HEK293 (cell line): ENCODE results near the gene SFXN1.

ENCODE experiments used
- CTCF ChIA-PET: fragments of 350-600 bp; formaldehyde crosslinking; extraction: SDS; loops from one replicate; lab custom pipeline; 2021; ENCODE audit warnings: antibody characterized with exemption; lab: Yijun Ruan, JAX
- POLR2A ChIA-PET: fragments of 300-600 bp; formaldehyde crosslinking; extraction: SDS; loops from one replicate; lab custom pipeline; 2020; ENCODE audit warnings: antibody characterized with exemption, inconsistent platforms; lab: Yijun Ruan, JAX
- H3K27ac ChIP-seq: fragments of 200-500 bp; sonication (Bioruptor generic); 2 replicates; pipeline ENCODE4 v1.5.1; 2014; ENCODE audit warnings: low read depth, low read length, control low read depth, inconsistent platforms; ENCODE audit errors: extremely low read depth
- H3K36me3 ChIP-seq, 2 experiments: fragments of 200-500 bp in 1 of 2; sonication (Bioruptor generic) in 1 of 2; 1 replicate in 1 of 2; 2 replicates in 1 of 2; pipeline ENCODE4 v1.5.1; 2014 to 2017; ENCODE audit warnings: inconsistent platforms in 2 of 2, low read length in 2 of 2; ENCODE audit not compliant: control insufficient read depth in 2 of 2, insufficient read depth in 1 of 2
- H3K4me1 ChIP-seq: fragments of 200-500 bp; sonication (Bioruptor generic); 2 replicates; pipeline ENCODE4 v1.5.1; 2014; ENCODE audit warnings: mild to moderate bottlenecking, low read length, inconsistent platforms; ENCODE audit not compliant: control insufficient read depth, insufficient read depth
- H3K4me3 ChIP-seq: 2 replicates; pipeline ENCODE4 v1.5.1; 2011; ENCODE audit warnings: low read depth, mild to moderate bottlenecking, control low read depth, low read length, moderate library complexity
- H3K9me3 ChIP-seq: fragments of 200-500 bp; sonication (Bioruptor generic); 2 replicates; pipeline ENCODE4 v1.5.1; 2014; ENCODE audit warnings: low read depth, low read length, inconsistent platforms; ENCODE audit not compliant: control insufficient read depth, insufficient read depth
- KLF10 ChIP-seq: fragments of 450-650 bp; IDR thresholded peaks from 2 replicates; pipeline ENCODE4 v1.5.1; 2018; ENCODE audit warnings: missing biosample characterization, mild to moderate bottlenecking, missing genetic modification characterization
- SETDB1 ChIP-seq: IDR thresholded peaks from one replicate; pipeline ENCODE4 v1.6.1; 2017; ENCODE audit warnings: mild to moderate bottlenecking, low read length, moderate library complexity, mixed read lengths; ENCODE audit not compliant: insufficient read length
- SP2 ChIP-seq: fragments of 450-650 bp; formaldehyde crosslinking; IDR thresholded peaks from 2 replicates; pipeline ENCODE4 v1.5.1; 2016; ENCODE audit warnings: missing biosample characterization, missing genetic modification characterization
- TRIM28 ChIP-seq: IDR thresholded peaks from 2 replicates; pipeline ENCODE4 v1.6.1; 2011; ENCODE audit warnings: low read length, control low read depth, borderline replicate concordance
- ZBTB21 ChIP-seq: fragments of 450-650 bp; formaldehyde crosslinking; IDR thresholded peaks from 2 replicates; pipeline ENCODE4 v1.5.1; 2017; ENCODE audit warnings: missing biosample characterization, missing genetic modification characterization
- ZBTB8A ChIP-seq: fragments of 450-650 bp; formaldehyde crosslinking; IDR thresholded peaks from 2 replicates; pipeline ENCODE4 v1.5.1; 2016; ENCODE audit warnings: missing biosample characterization, missing genetic modification characterization
- ZFHX2 ChIP-seq: fragments of 450-650 bp; formaldehyde crosslinking; conservative IDR thresholded peaks from 2 replicates; pipeline ENCODE4 v1.5.1; 2016; ENCODE audit warnings: missing biosample characterization, missing genetic modification characterization
- ZNF114 ChIP-seq: fragments of 450-650 bp; formaldehyde crosslinking; IDR thresholded peaks from 2 replicates; pipeline ENCODE4 v1.5.0; 2017; ENCODE audit warnings: missing biosample characterization, missing genetic modification characterization
- ZNF140 ChIP-seq: fragments of 450-650 bp; formaldehyde crosslinking; IDR thresholded peaks from 2 replicates; pipeline ENCODE4 v1.5.1; 2016; ENCODE audit warnings: missing biosample characterization, missing genetic modification characterization
- ZNF155 ChIP-seq: fragments of 450-650 bp; formaldehyde crosslinking; IDR thresholded peaks from 2 replicates; pipeline ENCODE4 v1.5.1; 2016; ENCODE audit warnings: missing biosample characterization, missing genetic modification characterization
- ZNF16 ChIP-seq: fragments of 450-650 bp; formaldehyde crosslinking; IDR thresholded peaks from 2 replicates; pipeline ENCODE4 v1.5.1; 2016; ENCODE audit warnings: low read depth, missing biosample characterization, missing genetic modification characterization
- ZNF169 ChIP-seq: fragments of 450-650 bp; formaldehyde crosslinking; IDR thresholded peaks from 2 replicates; pipeline ENCODE4 v1.5.1; 2016; ENCODE audit warnings: missing biosample characterization, missing genetic modification characterization
- ZNF202 ChIP-seq: fragments of 450-650 bp; formaldehyde crosslinking; IDR thresholded peaks from 2 replicates; pipeline ENCODE4 v1.5.1; 2016; ENCODE audit warnings: missing biosample characterization, missing genetic modification characterization, borderline replicate concordance
- ZNF24 ChIP-seq: fragments of 450-650 bp; formaldehyde crosslinking; IDR thresholded peaks from 2 replicates; pipeline ENCODE4 v1.5.1; 2016; ENCODE audit warnings: missing biosample characterization, missing genetic modification characterization
- ZNF341 ChIP-seq: fragments of 450-650 bp; formaldehyde crosslinking; IDR thresholded peaks from 2 replicates; pipeline ENCODE4; 2016; ENCODE audit warnings: low read depth, missing biosample characterization, missing genetic modification characterization
- ZNF423 ChIP-seq: fragments of 450-650 bp; formaldehyde crosslinking; IDR thresholded peaks from 2 replicates; pipeline ENCODE4 v1.5.1; 2016; ENCODE audit warnings: missing biosample characterization, missing genetic modification characterization
- ZNF433 ChIP-seq: fragments of 450-650 bp; formaldehyde crosslinking; IDR thresholded peaks from 2 replicates; pipeline ENCODE4 v1.5.1; 2016; ENCODE audit warnings: missing biosample characterization, missing genetic modification characterization, low read depth
- ZNF561 ChIP-seq: fragments of 450-650 bp; IDR thresholded peaks from 2 replicates; pipeline ENCODE4 v1.5.1; 2018; ENCODE audit warnings: missing biosample characterization, missing genetic modification characterization, borderline replicate concordance
- ZNF596 ChIP-seq: fragments of 450-650 bp; IDR thresholded peaks from 2 replicates; pipeline ENCODE4 v1.5.0; 2018; ENCODE audit warnings: missing biosample characterization, mild to moderate bottlenecking, missing genetic modification characterization, moderate library complexity
- ZNF777 ChIP-seq: fragments of 450-650 bp; formaldehyde crosslinking; IDR thresholded peaks from 2 replicates; pipeline ENCODE4 v1.5.1; 2017; ENCODE audit warnings: missing biosample characterization, missing genetic modification characterization, borderline replicate concordance
- ZNF792 ChIP-seq: fragments of 450-650 bp; formaldehyde crosslinking; IDR thresholded peaks from 2 replicates; pipeline ENCODE4 v1.5.1; 2016; ENCODE audit warnings: missing biosample characterization, missing genetic modification characterization
- TF ChIP-seq, protein P1 (sequence below): fragments of 450-650 bp; formaldehyde crosslinking; IDR thresholded peaks from 2 replicates; pipeline ENCODE4 v1.5.1; 2016; ENCODE audit warnings: missing biosample characterization, missing genetic modification characterization
- TF ChIP-seq, protein P2 (sequence below): fragments of 450-650 bp; formaldehyde crosslinking; IDR thresholded peaks from 2 replicates; pipeline ENCODE4; 2016; ENCODE audit warnings: missing biosample characterization, missing genetic modification characterization
- TF ChIP-seq, protein P3 (sequence below): fragments of 450-650 bp; IDR thresholded peaks from 2 replicates; pipeline ENCODE4 v1.5.1; 2018; ENCODE audit warnings: missing biosample characterization, mild to moderate bottlenecking, missing genetic modification characterization
- TF ChIP-seq, protein P4 (sequence below): sonication (generic); formaldehyde crosslinking; IDR thresholded peaks from 2 replicates; pipeline ENCODE4 v1.8.1; 2022; ENCODE audit warnings: mild to moderate bottlenecking, moderate library complexity, missing genetic modification reagents

Gene SFXN1

DNA sequence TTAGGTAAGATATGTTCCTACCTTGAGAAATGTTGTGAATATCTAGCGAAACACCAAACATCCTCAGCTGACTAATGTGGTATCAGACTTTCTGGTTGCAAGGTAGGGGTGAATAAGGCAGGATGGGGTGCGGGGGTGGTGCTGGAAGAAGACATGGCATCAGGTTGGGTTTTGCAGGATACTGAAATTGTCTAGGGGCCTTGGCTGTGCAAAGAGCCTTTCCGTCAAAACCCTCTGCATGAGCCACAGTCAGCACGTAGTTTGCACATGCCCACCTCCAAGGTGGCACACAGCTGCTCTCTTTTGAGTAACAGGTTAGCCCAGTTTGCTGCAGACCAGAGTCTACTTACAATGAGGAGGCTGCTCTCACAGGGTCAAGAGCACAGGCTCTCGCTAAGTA lies 42.0 kb downstream of the SFXN1 start:
- CTCF ChIA-PET, result interaction anchor here (1.1 kb wide), 1 partner anchor 14 kb away, joined by 6 read pairs; no protein-coding TSS in a partner anchor

DNA sequence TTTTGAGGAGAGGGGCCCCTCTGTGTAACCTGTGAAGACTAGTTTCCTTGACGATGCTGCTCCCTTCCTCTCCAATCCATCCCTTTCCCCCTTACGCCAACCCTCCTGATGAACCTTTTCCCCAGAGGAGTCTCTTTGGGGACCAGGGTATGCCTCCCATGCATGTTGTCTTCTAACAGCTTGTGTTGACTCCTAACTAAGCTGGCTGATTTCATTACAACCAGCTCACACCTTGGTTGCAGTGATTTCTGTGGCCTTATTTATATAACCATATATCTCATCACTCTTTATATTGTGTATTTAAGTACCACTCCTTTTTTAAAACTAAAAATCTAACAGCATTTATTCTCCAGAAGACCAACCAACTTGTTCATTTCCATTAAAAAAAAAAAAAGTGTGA lies 42.5 kb downstream of the SFXN1 start:
- Histone ChIP-seq H3K4me3 (no peak overlapping the region), H3K36me3 (peaks cover 39 to 88% of the 10 kb centered on the region in 2 experiments), H3K27ac (no peak overlapping the region), H3K9me3 (no peaks in the 10 kb centered on the region), H3K4me1 (no peaks in the 10 kb centered on the region)
- ChIA-PET CTCF (interaction anchor here (0.7 to 1.7 kb wide), 3 partner anchors 13 to 611 kb away, joined by 5 to 7 read pairs (median 6); no protein-coding TSS in a partner anchor), POLR2A (no interaction called here)
- TF ChIP-seq ZNF777 (tag by site-specific recombination) (no peak), TRIM28 (no peak), ZNF423 (tag by site-specific recombination) (no peak), ZNF155 (tag by site-specific recombination) (no peak), ZNF24 (no peak), ZNF433 (tag by site-specific recombination) (no peak), ZNF596 (no peak), KLF10 (no peak), ZNF561 (tag by site-specific recombination) (no peak), ZNF16 (no peak), ZNF341 (tag by site-specific recombination) (no peak), ZFHX2 (no peak)
- TF ChIP-seq, protein P1, sequence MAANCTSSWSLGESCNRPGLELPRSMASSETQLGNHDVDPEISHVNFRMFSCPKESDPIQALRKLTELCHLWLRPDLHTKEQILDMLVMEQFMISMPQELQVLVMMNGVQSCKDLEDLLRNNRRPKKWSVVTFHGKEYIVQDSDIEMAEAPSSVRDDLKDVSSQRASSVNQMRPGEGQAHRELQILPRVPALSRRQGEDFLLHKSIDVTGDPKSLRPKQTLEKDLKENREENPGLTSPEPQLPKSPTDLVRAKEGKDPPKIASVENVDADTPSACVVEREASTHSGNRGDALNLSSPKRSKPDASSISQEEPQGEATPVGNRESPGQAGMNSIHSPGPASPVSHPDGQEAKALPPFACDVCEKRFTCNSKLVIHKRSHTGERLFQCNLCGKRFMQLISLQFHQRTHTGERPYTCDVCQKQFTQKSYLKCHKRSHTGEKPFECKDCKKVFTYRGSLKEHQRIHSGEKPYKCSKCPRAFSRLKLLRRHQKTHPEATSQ (tag by site-specific recombination), result no peak
- TF ChIP-seq, all 188 proteins: peak for 0

More for the DNA sequence above, 42.0 kb downstream of the SFXN1 start:
- POLR2A ChIA-PET, result no interaction called here
- Histone ChIP-seq H3K4me1 (no peaks in the 10 kb centered on the region), H3K36me3 (peaks cover 34 to 89% of the 10 kb centered on the region in 2 experiments), H3K9me3 (no peaks in the 10 kb centered on the region), H3K27ac (no peak overlapping the region), H3K4me3 (no peak overlapping the region)
- TF ChIP-seq SP2 (tag by site-specific recombination) (no peak), ZNF169 (tag by site-specific recombination) (no peak), ZNF114 (no peak), ZBTB21 (tag by site-specific recombination) (no peak), ZNF792 (tag by site-specific recombination) (no peak), ZBTB8A (tag by site-specific recombination) (no peak), SETDB1 (no peak), ZNF140 (tag by site-specific recombination) (no peak), ZNF202 (tag by site-specific recombination) (no peak)
- TF ChIP-seq, protein P2, sequence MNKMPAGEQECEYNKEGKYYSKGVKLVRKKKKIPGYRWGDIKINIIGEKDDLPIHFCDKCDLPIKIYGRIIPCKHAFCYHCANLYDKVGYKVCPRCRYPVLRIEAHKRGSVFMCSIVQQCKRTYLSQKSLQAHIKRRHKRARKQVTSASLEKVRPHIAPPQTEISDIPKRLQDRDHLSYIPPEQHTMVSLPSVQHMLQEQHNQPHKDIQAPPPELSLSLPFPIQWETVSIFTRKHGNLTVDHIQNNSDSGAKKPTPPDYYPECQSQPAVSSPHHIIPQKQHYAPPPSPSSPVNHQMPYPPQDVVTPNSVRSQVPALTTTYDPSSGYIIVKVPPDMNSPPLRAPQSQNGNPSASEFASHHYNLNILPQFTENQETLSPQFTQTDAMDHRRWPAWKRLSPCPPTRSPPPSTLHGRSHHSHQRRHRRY (tag by site-specific recombination), result no peak
- TF ChIP-seq, protein P3, sequence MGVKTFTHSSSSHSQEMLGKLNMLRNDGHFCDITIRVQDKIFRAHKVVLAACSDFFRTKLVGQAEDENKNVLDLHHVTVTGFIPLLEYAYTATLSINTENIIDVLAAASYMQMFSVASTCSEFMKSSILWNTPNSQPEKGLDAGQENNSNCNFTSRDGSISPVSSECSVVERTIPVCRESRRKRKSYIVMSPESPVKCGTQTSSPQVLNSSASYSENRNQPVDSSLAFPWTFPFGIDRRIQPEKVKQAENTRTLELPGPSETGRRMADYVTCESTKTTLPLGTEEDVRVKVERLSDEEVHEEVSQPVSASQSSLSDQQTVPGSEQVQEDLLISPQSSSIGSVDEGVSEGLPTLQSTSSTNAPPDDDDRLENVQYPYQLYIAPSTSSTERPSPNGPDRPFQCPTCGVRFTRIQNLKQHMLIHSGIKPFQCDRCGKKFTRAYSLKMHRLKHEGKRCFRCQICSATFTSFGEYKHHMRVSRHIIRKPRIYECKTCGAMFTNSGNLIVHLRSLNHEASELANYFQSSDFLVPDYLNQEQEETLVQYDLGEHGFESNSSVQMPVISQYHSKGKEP (tag by site-specific recombination), result no peak
- TF ChIP-seq, protein P4, sequence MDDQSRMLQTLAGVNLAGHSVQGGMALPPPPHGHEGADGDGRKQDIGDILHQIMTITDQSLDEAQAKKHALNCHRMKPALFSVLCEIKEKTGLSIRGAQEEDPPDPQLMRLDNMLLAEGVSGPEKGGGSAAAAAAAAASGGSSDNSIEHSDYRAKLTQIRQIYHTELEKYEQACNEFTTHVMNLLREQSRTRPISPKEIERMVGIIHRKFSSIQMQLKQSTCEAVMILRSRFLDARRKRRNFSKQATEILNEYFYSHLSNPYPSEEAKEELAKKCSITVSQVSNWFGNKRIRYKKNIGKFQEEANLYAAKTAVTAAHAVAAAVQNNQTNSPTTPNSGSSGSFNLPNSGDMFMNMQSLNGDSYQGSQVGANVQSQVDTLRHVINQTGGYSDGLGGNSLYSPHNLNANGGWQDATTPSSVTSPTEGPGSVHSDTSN (CRISPR knock-in tag), result no peak
